T47D (cell line): Measurements from ENCODE around the gene CYP2W1.
"Not testable (repeated sequence)": the region's sequence is repeated elsewhere in the genome, so short reads cannot be mapped to it uniquely, and the experiment has no call there.

Experiments
- DNase-seq, 2 experiments: peaks; one replicate each; pipeline versions ENCODE4 v3.0.0 to v3.0.0-alpha.2; 2011 to 2012; ENCODE audit warnings: low read depth in 1 of 2, low spot score in 1 of 2
- JUND ChIP-seq: IDR thresholded peaks from 2 replicates; pipeline ENCODE4 v1.6.1; 2012; ENCODE audit warnings: low read depth
- in situ Hi-C: cut with HindIII; loops from 2 replicates; pipeline ENCODE4 v1.10.0; 2016; ENCODE audit warnings: low sequenced_read_pairs, low pct_unique_long_range_greater_than_20kb

Gene CYP2W1

GRCh38 chr7:1031716-1032455 is 48.9 kb downstream of the CYP2W1 start:
- no peak for TF ChIP-seq JUND
- DNase-seq = no peak
- in situ Hi-C loops = no loop called here

- TF ChIP-seq JUND = no peak
- in situ Hi-C loops = no loop called here
- no peak for DNase-seq
Measured at GRCh38 chr7:1032536-1033181, 49.7 kb downstream of the CYP2W1 start.

- no peak for DNase-seq
- no peak for TF ChIP-seq JUND
- in situ Hi-C loops = no loop called here
Measured at GRCh38 chr7:1033546-1034145, 50.7 kb downstream of the CYP2W1 start.

DNA sequence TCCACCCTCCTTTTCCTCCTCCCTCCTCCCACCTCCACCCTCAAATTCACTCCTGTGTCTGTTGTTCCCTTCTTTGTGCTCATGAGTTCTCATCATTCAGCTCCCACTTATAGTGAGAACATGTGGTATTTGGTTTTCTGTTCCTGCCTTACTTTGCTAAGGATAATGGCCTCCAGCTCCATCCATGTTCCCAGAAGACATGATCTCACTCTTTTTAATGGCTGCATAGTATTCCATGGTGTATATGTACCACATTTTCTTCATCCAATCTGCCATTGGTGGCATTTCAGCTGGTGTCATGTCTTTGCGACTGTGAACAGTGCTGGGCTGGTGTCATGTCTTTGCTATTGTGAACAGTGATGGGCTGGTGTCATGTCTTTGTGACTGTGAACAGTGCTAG is 51.8 kb downstream of the CYP2W1 start:
- DNase-seq, in situ Hi-C loops: not testable (repeated sequence)

- DNase-seq, in situ Hi-C loops: not testable (repeated sequence)
Measured at GRCh38 chr7:1036164-1036928, 53.4 kb downstream of the CYP2W1 start.
